H1 (cell line): ENCODE measurements around the gene C6orf163. TPM values are rescaled to one million over a fixed set of nuclear protein-coding genes. Genes with fewer than 3 reads are reported as not detected.

ENCODE experiments used
- CTCF ChIA-PET: fragments of 300-600 bp; sonication (Branson Sonifier 250); formaldehyde crosslinking; loops from one replicate; lab custom pipeline; 2021; ENCODE audit not compliant: partially characterized antibody; lab: Charles Lee
- POLR2A ChIA-PET: fragments of 300-600 bp; sonication (Branson Sonifier 250); formaldehyde crosslinking; loops from one replicate; lab custom pipeline; 2021; ENCODE audit warnings: inconsistent platforms; ENCODE audit not compliant: partially characterized antibody; lab: Charles Lee
- DNase-seq, 2 experiments: peaks; one replicate each; pipeline versions ENCODE4 v3.0.0 to v3.0.0-alpha.2; 2010 to 2022; ENCODE audit warnings: low spot score in 2 of 2, low read depth in 1 of 2, mixed read lengths in 1 of 2
- FAIRE-seq: peaks from 2 replicates; lab custom pipeline; 2011; peaks lifted over from hg19 to GRCh38; lab: Jason Lieb, UNC
- H2AFZ ChIP-seq: 2 replicates; pipeline ENCODE4 v1.8.1; 2012; ENCODE audit warnings: low read length, inconsistent platforms
- H2AK5ac ChIP-seq: 2 replicates; pipeline ENCODE4 v1.6.1; 2013; ENCODE audit warnings: low read depth, low read length
- H2BK120ac ChIP-seq: replicated peaks from 2 replicates; pipeline ENCODE3; 2013; ENCODE audit warnings: low read depth, low read length, inconsistent platforms
- H2BK12ac ChIP-seq: 2 replicates; pipeline ENCODE4 v1.6.1; 2013; ENCODE audit warnings: low read depth, low read length
- H2BK15ac ChIP-seq: 2 replicates; pipeline ENCODE4 v1.6.1; 2013; ENCODE audit warnings: low read length
- H2BK20ac ChIP-seq: 2 replicates; pipeline ENCODE4 v1.6.1; 2013; ENCODE audit warnings: low read length
- H2BK5ac ChIP-seq: 2 replicates; pipeline ENCODE4 v1.6.1; 2013; ENCODE audit warnings: low read depth, low read length
- H3K14ac ChIP-seq: 2 replicates; pipeline ENCODE4 v1.6.1; 2013; ENCODE audit warnings: inconsistent platforms; ENCODE audit not compliant: insufficient read length
- H3K18ac ChIP-seq: 2 replicates; pipeline ENCODE4 v1.6.1; 2013; ENCODE audit warnings: low read length; ENCODE audit errors: extremely low read depth
- H3K23ac ChIP-seq: 2 replicates; pipeline ENCODE4 v1.6.1; 2013; ENCODE audit warnings: inconsistent platforms; ENCODE audit not compliant: insufficient read length
- H3K23me2 ChIP-seq: 2 replicates; pipeline ENCODE4 v1.6.1; 2013; ENCODE audit warnings: low read depth, low read length
- H3K27ac ChIP-seq: 2 replicates; pipeline ENCODE4 v1.6.1; 2011; ENCODE audit warnings: low read depth, low read length, inconsistent platforms
- H3K27me3 ChIP-seq, 4 experiments: replicated peaks in 1 of 4; 1 replicate in 1 of 4; 2 replicates in 3 of 4; pipeline versions ENCODE4 v1.6.1 to v1.8.1; 2011 to 2013; ENCODE audit warnings: low read length in 3 of 4, mild to moderate bottlenecking in 3 of 4, inconsistent platforms in 2 of 4, mixed read lengths in 2 of 4, moderate library complexity in 1 of 4; ENCODE audit not compliant: control insufficient read depth in 3 of 4, insufficient read depth in 3 of 4; ENCODE audit errors: extremely low read depth in 1 of 4
- H3K36me3 ChIP-seq, 4 experiments: 2 replicates each; pipeline versions ENCODE4 v1.6.1 to v1.8.1; 2011 to 2013; ENCODE audit warnings: mild to moderate bottlenecking in 4 of 4, low read length in 3 of 4, moderate library complexity in 2 of 4, control low read depth in 1 of 4, inconsistent platforms in 1 of 4; ENCODE audit not compliant: insufficient read depth in 4 of 4, control insufficient read depth in 2 of 4
- H3K4ac ChIP-seq: replicated peaks from 2 replicates; pipeline ENCODE3; 2013; ENCODE audit warnings: low read length, low read depth, mixed read lengths, inconsistent platforms; ENCODE audit not compliant: insufficient read length
- H3K4me1 ChIP-seq, 4 experiments: replicated peaks in 1 of 4; 1 replicate in 1 of 4; 2 replicates in 3 of 4; pipeline versions ENCODE4 v1.6.1 to v1.8.1; 2011 to 2013; ENCODE audit warnings: low read length in 3 of 4, inconsistent platforms in 2 of 4, mixed read lengths in 1 of 4; ENCODE audit not compliant: insufficient read depth in 4 of 4, control insufficient read depth in 3 of 4
- H3K4me2 ChIP-seq, 2 experiments: 2 replicates each; pipeline versions ENCODE4 v1.6.1 to v1.8.1; 2011 to 2013; ENCODE audit warnings: low read depth in 2 of 2, low read length in 2 of 2, control low read depth in 1 of 2, inconsistent platforms in 1 of 2, mild to moderate bottlenecking in 1 of 2; ENCODE audit not compliant: insufficient read depth in 1 of 2
- H3K4me3 ChIP-seq, 4 experiments: fragments of 200-600, 300-600 bp in 1 of 4; sonication (generic), shearing (Covaris generic), sonication (Bioruptor Twin) in 1 of 4; 2 replicates each; pipeline versions ENCODE4 v1.5.1 to v1.8.1; 2011 to 2016; ENCODE audit warnings: low read length in 4 of 4, low read depth in 3 of 4, control low read depth in 2 of 4, inconsistent platforms in 2 of 4, mild to moderate bottlenecking in 2 of 4, mixed read lengths in 1 of 4, moderate library complexity in 1 of 4; ENCODE audit not compliant: insufficient read depth in 2 of 4; ENCODE audit errors: extremely low read depth in 1 of 4
- H3K56ac ChIP-seq: replicated peaks from 2 replicates; pipeline ENCODE3; 2013; ENCODE audit warnings: low read depth, mild to moderate bottlenecking, mixed read lengths, low read length, inconsistent platforms; ENCODE audit not compliant: insufficient read length
- H3K79me1 ChIP-seq: 2 replicates; pipeline ENCODE4 v1.6.1; 2013; ENCODE audit warnings: low read depth, low read length, control low read depth
- H3K79me2 ChIP-seq, 2 experiments: 2 replicates each; pipeline versions ENCODE4 v1.6.1 to v1.8.1; 2012 to 2013; ENCODE audit warnings: low read length in 2 of 2, mild to moderate bottlenecking in 2 of 2, inconsistent platforms in 1 of 2; ENCODE audit not compliant: insufficient read depth in 2 of 2, control insufficient read depth in 1 of 2
- H3K9ac ChIP-seq, 4 experiments: replicated peaks in 1 of 4; 1 replicate in 1 of 4; 2 replicates in 3 of 4; pipeline versions ENCODE4 v1.6.1 to v1.8.1; 2011 to 2013; ENCODE audit warnings: low read depth in 3 of 4, low read length in 3 of 4, control low read depth in 2 of 4, mild to moderate bottlenecking in 2 of 4, moderate library complexity in 2 of 4, inconsistent platforms in 1 of 4; ENCODE audit errors: extremely low read depth in 1 of 4
- H3K9me3 ChIP-seq, 2 experiments: 2 replicates each; pipeline versions ENCODE4 v1.6.1 to v1.8.1; 2012 to 2013; ENCODE audit warnings: mild to moderate bottlenecking in 2 of 2, moderate library complexity in 2 of 2, control low read depth in 1 of 2, inconsistent platforms in 1 of 2, low read depth in 1 of 2, low read length in 1 of 2, mixed read lengths in 1 of 2; ENCODE audit not compliant: insufficient read depth in 2 of 2
- H4K20me1 ChIP-seq, 2 experiments: replicated peaks in 1 of 2; 2 replicates each; pipeline versions ENCODE3 to v1.8.1; 2011 to 2013; ENCODE audit warnings: inconsistent platforms in 2 of 2, low read length in 2 of 2, mild to moderate bottlenecking in 1 of 2; ENCODE audit not compliant: insufficient read depth in 2 of 2, control insufficient read depth in 1 of 2
- H4K5ac ChIP-seq: 2 replicates; pipeline ENCODE4 v1.6.1; 2013; ENCODE audit warnings: low read length, low read depth, mixed read lengths, inconsistent platforms; ENCODE audit not compliant: insufficient read length
- H4K8ac ChIP-seq: 2 replicates; pipeline ENCODE4 v1.8.0; 2013; ENCODE audit warnings: mild to moderate bottlenecking, moderate library complexity, low read length, inconsistent platforms; ENCODE audit not compliant: insufficient read depth; ENCODE audit errors: extremely low read depth
- H4K91ac ChIP-seq: replicated peaks from 2 replicates; pipeline ENCODE3; 2013; ENCODE audit warnings: low read length, mixed read lengths, inconsistent platforms; ENCODE audit not compliant: insufficient read length
- ASH2L ChIP-seq: fragments of 200-600, 300-600 bp; sonication (generic); IDR thresholded peaks from one replicate; pipeline ENCODE4 v1.7.1; 2017; ENCODE audit warnings: low read length
- BRCA1 ChIP-seq: IDR thresholded peaks from 2 replicates; pipeline ENCODE4 v1.6.1; 2012; ENCODE audit warnings: low read depth, low read length, improper control_type of control experiment
- EP300 ChIP-seq, 2 experiments: IDR thresholded peaks; 1 replicate in 1 of 2; 2 replicates in 1 of 2; pipeline ENCODE4 v1.6.1; 2011 to 2012; ENCODE audit warnings: low read depth in 2 of 2, low read length in 2 of 2, mild to moderate bottlenecking in 2 of 2, borderline replicate concordance in 1 of 2, inconsistent platforms in 1 of 2, moderate library complexity in 1 of 2
- EZH2 ChIP-seq: fragments of 200-600 bp; sonication (generic); IDR thresholded peaks from 2 replicates; pipeline ENCODE4 v1.7.1; 2012; ENCODE audit warnings: low read depth, mild to moderate bottlenecking, moderate library complexity, low read length, inconsistent platforms; ENCODE audit not compliant: severe bottlenecking
- FOSL1 ChIP-seq: IDR thresholded peaks from 2 replicates; pipeline ENCODE4 v1.6.1; 2011; ENCODE audit warnings: mild to moderate bottlenecking, low read depth, low read length, moderate library complexity; ENCODE audit not compliant: insufficient read depth
- JUN ChIP-seq: IDR thresholded peaks from 2 replicates; pipeline ENCODE4 v1.6.1; 2011; ENCODE audit warnings: low read depth, mild to moderate bottlenecking, improper control_type of control experiment, low read length
- NRF1 ChIP-seq: IDR thresholded peaks from 2 replicates; pipeline ENCODE4 v1.6.1; 2011; ENCODE audit warnings: mild to moderate bottlenecking, low read depth, low read length, improper control_type of control experiment
- POLR2AphosphoS5 ChIP-seq: IDR thresholded peaks from 2 replicates; pipeline ENCODE4 v1.6.1; 2011; ENCODE audit warnings: low read depth, low read length
- RAD21 ChIP-seq, 2 experiments: IDR thresholded peaks in 1 of 2; conservative IDR thresholded peaks in 1 of 2; 2 replicates each; pipeline ENCODE4 v1.6.1; 2011; ENCODE audit warnings: low read depth in 2 of 2, low read length in 2 of 2, improper control_type of control experiment in 1 of 2, inconsistent platforms in 1 of 2, mild to moderate bottlenecking in 1 of 2, moderate library complexity in 1 of 2
- RXRA ChIP-seq: IDR thresholded peaks from 2 replicates; pipeline ENCODE4 v1.6.1; 2011; ENCODE audit warnings: low read depth, mild to moderate bottlenecking, low read length, moderate library complexity; ENCODE audit not compliant: insufficient read depth
- SP1 ChIP-seq: IDR thresholded peaks from 2 replicates; pipeline ENCODE4 v1.6.1; 2011; ENCODE audit warnings: low read depth, low read length
- YY1 ChIP-seq: IDR thresholded peaks from 2 replicates; pipeline ENCODE4 v1.6.1; 2011; ENCODE audit warnings: low read depth, mild to moderate bottlenecking, low read length
- WGBS, 2 experiments: shearing (Covaris generic) in 1 of 2; methylation state at CpG; one replicate each; pipeline versions ENCODE4 v1.1.6 to v1.1.7; 2013 to 2015; ENCODE audit warnings: low lambda C conversion rate in 2 of 2, mixed read lengths in 2 of 2, inconsistent platforms in 1 of 2, low coverage in 1 of 2, missing lambda C conversion rate in 1 of 2; ENCODE audit not compliant: insufficient replicate concordance in 2 of 2, insufficient coverage in 1 of 2, insufficient read length in 1 of 2; ENCODE audit errors: extremely low coverage in 1 of 2, missing lambda C conversion rate in 1 of 2; 5-methylcytosine and 5-hydroxymethylcytosine counted together
- polyA plus RNA-seq, 7 experiments: library from polyadenylated mRNA; depleted of rRNA in 3 of 7; stranded (reverse) in 5 of 7; unstranded in 2 of 7; fragments of >200 nt in 5 of 7; fragments of 200-250 nt in 2 of 7; gene quantifications; 1 replicate in 5 of 7; 2 replicates in 1 of 7; 4 replicates in 1 of 7; pipeline versions ENCODE4 v1.2.1 to v1.2.3, GENCODE V29; 2011 to 2013; ENCODE audit warnings: missing spikeins in 2 of 7, mixed read lengths in 2 of 7
- total RNA-seq: library from RNA; stranded (reverse); fragmentation: NEBNext Ultra II Directional; extraction: Animal tissue kit (Norgen Biotek cat#: 25700); gene quantifications from 2 replicates; pipeline ENCODE4 v1.2.1, GENCODE V29; 2021
- TF ChIP-seq, protein P1 (sequence below): IDR thresholded peaks from 2 replicates; pipeline ENCODE4 v1.6.1; 2012; ENCODE audit warnings: low read length, inconsistent platforms

C6orf163 gene
- total and polyA plus RNA-seq, 2 of the 8 experiments (the other 6 are each of a cell fraction or from before 2014, with no cell fraction given): 0.36 to 1.5 TPM

DNA sequence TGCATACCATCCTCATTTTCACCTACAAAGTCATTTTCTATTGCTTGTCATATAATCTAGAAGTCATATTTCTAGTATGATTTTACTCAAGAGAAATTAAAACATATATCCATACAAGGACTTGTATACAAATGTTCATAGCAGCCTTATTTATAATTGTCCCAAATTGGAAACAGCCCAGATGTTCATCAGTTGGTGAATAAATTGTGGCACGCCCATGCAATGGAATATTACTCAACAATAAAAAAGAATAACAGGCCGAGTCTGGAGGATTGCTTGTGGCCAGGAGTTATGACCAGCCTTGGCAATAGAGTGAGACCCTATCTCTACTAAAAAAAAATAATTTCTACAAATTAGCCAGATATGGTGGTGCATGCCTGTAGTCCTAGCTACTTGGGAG lies 28.8 kb downstream of the C6orf163 start:
- no peak overlapping the region for H4K5ac ChIP-seq
- no peak overlapping the region for H2BK12ac ChIP-seq
- no peak overlapping the region for H2BK20ac ChIP-seq
- H2BK5ac ChIP-seq: no peak overlapping the region
- H4K20me1 ChIP-seq: no peaks in the 10 kb centered on the region
- H3K4me1 ChIP-seq: no peaks in the 10 kb centered on the region
- no peak overlapping the region for H4K8ac ChIP-seq
- no peak overlapping the region for H2AK5ac ChIP-seq
- H2BK15ac ChIP-seq: no peak overlapping the region
- no peaks in the 10 kb centered on the region for H3K79me1 ChIP-seq
- H3K14ac ChIP-seq: no peak overlapping the region
- no peak overlapping the region for H3K18ac ChIP-seq
- H4K91ac ChIP-seq: no peak overlapping the region
- no peak overlapping the region for H3K27ac ChIP-seq
- no peak overlapping the region for H3K9ac ChIP-seq
- H3K79me2 ChIP-seq: no peaks in the 10 kb centered on the region
- H3K23me2 ChIP-seq: no peaks in the 10 kb centered on the region
- H3K27me3 ChIP-seq: no peaks in the 10 kb centered on the region
- H3K9me3 ChIP-seq: peaks cover 9 to 12% of the 10 kb centered on the region in 2 experiments
- DNase-seq (no peak), FAIRE-seq (no peak)
- H3K4me2 ChIP-seq: no peak overlapping the region
- H2AFZ ChIP-seq: no peak overlapping the region
- CTCF ChIA-PET: interaction anchor here (0.6 kb wide), 1 partner anchor 651 kb away, joined by 3 read pairs; no protein-coding TSS in a partner anchor
- H2BK120ac ChIP-seq: no peak overlapping the region
- H3K4me3 ChIP-seq: no peak overlapping the region
- H3K4ac ChIP-seq: no peak overlapping the region
- H3K56ac ChIP-seq: no peak overlapping the region
- 93% methylated on average over 2 of the region's 2 CpGs; no CpG with 5 or more reads in 1 of the 2 experiments for WGBS, 2 experiments
- POLR2A ChIA-PET: no interaction called here
- no peak overlapping the region for H3K23ac ChIP-seq
- H3K36me3 ChIP-seq: no peaks in the 10 kb centered on the region
- TF ChIP-seq POLR2AphosphoS5 (no peak), SP1 (no peak), RAD21 (IDR thresholded peaks at IDR 0.05 in 1 of 2, conservative IDR thresholded peaks at IDR 0.05 in 1 of 2; ENCODE audit: low read depth in 2 of 2, low read length in 2 of 2) (no peak), BRCA1 (no peak), EZH2 (no peak), RXRA (no peak), FOSL1 (no peak), ASH2L (no peak), JUN (no peak), EP300 (IDR thresholded peaks at IDR 0.05; ENCODE audit: borderline replicate concordance in 1 of 2, low read depth in 2 of 2, low read length in 2 of 2) (no peak), YY1 (no peak), NRF1 (no peak)
- TF ChIP-seq, protein P1, sequence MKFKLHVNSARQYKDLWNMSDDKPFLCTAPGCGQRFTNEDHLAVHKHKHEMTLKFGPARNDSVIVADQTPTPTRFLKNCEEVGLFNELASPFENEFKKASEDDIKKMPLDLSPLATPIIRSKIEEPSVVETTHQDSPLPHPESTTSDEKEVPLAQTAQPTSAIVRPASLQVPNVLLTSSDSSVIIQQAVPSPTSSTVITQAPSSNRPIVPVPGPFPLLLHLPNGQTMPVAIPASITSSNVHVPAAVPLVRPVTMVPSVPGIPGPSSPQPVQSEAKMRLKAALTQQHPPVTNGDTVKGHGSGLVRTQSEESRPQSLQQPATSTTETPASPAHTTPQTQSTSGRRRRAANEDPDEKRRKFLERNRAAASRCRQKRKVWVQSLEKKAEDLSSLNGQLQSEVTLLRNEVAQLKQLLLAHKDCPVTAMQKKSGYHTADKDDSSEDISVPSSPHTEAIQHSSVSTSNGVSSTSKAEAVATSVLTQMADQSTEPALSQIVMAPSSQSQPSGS: no peak
